Fibroblast of pulmonary artery (primary cell): ENCODE data around the gene LHFPL3.

Experiments
- DNase-seq: peaks from one replicate; pipeline ENCODE4 v3.0.0-alpha.2; 2010; ENCODE audit warnings: low read depth
- H3K4me3 ChIP-seq: replicated peaks from 2 replicates; pipeline ENCODE4 v1.5.1; 2011; ENCODE audit warnings: low read depth, mild to moderate bottlenecking, control low read depth, low read length, moderate library complexity
- TF ChIP-seq, protein P1 (sequence below): IDR thresholded peaks from 2 replicates; pipeline ENCODE4 v1.5.1; 2011; ENCODE audit warnings: mild to moderate bottlenecking, control low read depth, low read length, inconsistent platforms; ENCODE audit errors: missing control alignments

Gene LHFPL3

DNA sequence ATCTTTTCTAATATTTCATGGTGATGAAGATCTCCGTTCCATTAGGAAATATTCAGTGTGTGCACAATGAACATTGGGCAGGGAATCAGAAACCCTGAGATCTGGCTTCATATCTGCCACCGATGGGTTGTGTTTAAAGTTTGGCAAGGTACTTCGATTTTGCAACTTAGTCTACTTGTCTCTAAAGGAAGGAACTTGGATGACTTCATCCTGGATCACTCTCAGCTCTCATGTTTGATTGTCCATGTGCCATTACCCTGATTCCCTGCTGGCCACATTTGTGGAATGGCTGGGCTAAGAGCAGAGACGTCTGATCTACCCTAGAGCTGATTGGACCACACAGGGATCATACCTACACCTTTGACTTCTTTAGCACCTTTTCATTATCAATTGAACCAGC, 508.6 kb downstream of the LHFPL3 start:
- DNase-seq, result peak; percentile 13
- no peak overlapping the region for H3K4me3 ChIP-seq
- TF ChIP-seq, protein P1, sequence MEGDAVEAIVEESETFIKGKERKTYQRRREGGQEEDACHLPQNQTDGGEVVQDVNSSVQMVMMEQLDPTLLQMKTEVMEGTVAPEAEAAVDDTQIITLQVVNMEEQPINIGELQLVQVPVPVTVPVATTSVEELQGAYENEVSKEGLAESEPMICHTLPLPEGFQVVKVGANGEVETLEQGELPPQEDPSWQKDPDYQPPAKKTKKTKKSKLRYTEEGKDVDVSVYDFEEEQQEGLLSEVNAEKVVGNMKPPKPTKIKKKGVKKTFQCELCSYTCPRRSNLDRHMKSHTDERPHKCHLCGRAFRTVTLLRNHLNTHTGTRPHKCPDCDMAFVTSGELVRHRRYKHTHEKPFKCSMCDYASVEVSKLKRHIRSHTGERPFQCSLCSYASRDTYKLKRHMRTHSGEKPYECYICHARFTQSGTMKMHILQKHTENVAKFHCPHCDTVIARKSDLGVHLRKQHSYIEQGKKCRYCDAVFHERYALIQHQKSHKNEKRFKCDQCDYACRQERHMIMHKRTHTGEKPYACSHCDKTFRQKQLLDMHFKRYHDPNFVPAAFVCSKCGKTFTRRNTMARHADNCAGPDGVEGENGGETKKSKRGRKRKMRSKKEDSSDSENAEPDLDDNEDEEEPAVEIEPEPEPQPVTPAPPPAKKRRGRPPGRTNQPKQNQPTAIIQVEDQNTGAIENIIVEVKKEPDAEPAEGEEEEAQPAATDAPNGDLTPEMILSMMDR, result no peak

DNA sequence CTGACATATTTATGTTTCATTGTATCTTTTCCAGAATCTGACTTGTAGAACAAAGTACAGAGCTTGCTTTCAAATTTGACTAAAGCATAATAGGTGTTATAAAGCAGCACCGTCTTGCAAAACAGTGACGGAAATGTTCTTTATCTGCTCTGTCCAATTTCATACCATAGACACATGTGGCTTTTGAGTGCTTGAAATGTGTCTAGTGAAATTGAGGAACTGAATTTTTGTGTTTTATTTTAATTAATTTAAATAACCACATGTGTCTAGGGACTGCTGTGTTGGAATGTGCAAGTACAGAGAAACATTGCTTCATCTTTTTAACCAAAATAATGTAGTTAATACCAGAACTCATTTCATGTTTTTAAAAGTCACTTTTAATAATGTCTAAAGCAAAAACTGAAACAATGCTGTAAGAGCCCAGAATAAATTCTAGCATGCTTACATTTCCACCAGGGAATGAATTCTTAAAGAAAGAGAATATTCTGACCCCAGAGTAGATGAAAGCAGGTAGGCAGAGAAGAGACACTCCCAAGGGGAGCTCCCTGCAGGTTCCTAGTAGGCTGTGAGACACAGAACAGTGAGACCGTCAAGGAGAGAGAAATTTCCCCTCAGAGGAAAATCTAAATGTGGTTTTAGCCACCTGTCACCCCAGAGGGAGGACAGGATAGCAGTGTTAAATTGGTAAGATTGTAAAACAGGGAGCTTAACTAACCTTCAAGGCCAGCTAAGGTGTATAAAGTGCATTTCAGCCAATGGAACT, 510.3 kb downstream of the LHFPL3 start:
- TF ChIP-seq, protein P1, result no peak
- H3K4me3 ChIP-seq, result no peak overlapping the region
- DNase-seq, result no peak

DNA sequence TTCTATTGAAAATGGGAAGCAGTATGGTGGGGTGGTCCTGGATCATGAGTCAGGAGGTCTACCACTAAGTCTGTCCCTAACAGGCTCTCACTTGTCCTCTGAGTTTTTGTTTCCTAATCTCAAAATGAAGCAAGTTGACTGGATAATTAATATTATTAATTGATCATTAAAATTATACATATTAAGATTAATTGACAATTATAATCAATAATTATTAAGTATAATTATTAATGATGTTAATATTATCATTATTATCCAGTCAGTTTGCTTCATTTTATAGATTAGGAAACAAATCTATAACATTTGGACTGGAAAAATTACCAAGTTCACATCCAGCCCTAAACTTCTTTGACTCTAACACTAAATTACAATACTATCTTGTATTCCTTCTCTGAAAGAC, 511.4 kb downstream of the LHFPL3 start:
- H3K4me3 ChIP-seq, result no peak overlapping the region
- TF ChIP-seq, protein P1, result no peak
- DNase-seq, result no peak

DNA sequence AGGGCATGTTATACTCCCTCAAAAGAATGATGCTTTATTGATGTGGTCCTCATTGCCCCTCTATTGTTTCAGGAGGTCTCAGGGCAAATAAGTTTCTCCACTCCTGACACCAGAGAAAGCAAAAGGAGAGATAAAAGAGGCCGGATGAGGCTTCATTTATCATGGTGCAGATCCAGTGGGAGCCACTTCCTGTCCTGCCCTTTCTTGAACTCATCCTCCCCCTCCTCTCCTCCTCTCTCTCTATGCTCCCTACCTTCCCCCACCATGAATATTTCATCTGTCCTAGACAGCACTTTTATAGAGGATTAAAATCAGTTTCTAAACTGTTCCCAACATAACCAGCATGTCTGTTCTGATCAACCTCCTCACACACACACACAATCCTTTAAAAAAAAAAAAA, 513.4 kb downstream of the LHFPL3 start:
- TF ChIP-seq, protein P1, result no peak
- no peak overlapping the region for H3K4me3 ChIP-seq
- no peak for DNase-seq

DNA sequence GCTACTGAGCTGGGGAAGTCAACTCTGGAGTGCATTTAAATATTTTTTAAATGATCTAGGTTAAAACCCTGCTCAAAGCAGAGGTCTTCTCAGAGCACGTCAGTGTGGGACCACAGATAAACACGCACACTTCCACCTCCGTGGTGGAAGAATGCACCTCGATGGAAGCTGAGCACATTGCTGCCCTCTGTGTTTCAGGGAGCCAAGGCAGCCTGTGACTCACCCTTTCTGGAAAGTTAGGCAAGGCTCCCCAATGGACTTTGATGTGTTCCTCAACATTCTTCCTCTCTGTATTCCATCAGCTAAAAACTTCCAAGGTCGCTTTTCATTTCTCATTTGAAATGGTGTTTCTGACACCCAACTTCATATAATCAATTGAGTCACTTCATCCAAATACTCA, 514.8 kb downstream of the LHFPL3 start:
- TF ChIP-seq, protein P1, result no peak

DNA sequence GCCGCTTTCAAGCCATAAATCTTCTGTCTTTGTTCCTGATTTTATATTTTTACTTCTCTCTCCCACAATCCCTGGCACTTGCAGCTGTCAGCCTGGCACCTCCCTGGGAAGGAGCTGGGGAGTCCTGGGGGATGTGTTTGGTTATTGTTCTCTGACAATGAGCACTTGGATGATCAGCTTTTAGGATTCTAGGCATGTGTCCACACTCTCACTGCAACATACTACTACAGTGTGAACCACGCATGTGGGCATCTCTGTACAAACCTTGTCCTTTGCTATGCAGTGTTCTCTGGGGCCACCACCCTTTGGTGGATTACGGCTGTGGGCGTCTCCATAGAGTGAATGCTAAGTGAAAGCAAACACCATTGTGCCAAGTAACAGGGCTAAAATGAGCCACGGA, 517.2 kb downstream of the LHFPL3 start:
- TF ChIP-seq, protein P1, result no peak
- no peak overlapping the region for H3K4me3 ChIP-seq

More for the DNA sequence above, 514.8 kb downstream of the LHFPL3 start:
- no peak for DNase-seq
- H3K4me3 ChIP-seq, result no peak overlapping the region

DNA sequence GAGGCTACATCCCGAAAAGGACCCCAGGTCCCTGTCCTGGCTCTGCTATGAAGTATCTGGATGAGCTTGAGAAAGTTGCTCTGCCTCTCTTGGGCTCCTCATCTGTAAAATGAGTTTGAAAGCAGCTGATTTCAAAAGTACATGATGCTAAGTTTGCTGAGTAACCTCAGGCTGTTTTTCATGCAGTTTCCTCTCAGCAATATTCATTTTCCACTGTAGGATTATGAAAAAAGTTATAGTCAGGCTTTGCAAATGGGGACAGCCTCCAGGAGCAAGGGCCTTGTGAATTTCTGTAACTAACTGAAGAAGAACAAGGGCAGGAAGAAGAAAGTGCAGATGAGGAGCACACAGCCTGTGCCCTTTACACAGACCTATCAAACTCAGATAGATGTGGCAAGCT, 518.3 kb downstream of the LHFPL3 start:
- TF ChIP-seq, protein P1, result no peak
- H3K4me3 ChIP-seq, result no peak overlapping the region
- DNase-seq, result no peak

More for the DNA sequence above, 517.2 kb downstream of the LHFPL3 start:
- DNase-seq, result no peak
